ENCODE measurements around the gene KLHL3. TPM values are rescaled to one million over a fixed set of nuclear protein-coding genes. Genes with fewer than 3 reads are reported as not detected.

KLHL3 gene
- total RNA-seq, 2 donors from 2014 or later, result 3.3 to 5.7 TPM

GRCh38 chr5:137624786-137625349 is 111.0 kb downstream of the KLHL3 start:
- Histone ChIP-seq H3K27ac (no peak overlapping the region), H3K36me3 (replicated peaks in 1 of 2; ENCODE audit: insufficient read depth in 1 of 2, low read depth in 2 of 2) (no peaks in the 10 kb centered on the region), H3K9me3 (no peaks in the 10 kb centered on the region), H3K4me3 (no peak overlapping the region), H3K4me1 (peaks cover 28% of the 10 kb centered on the region), H3K27me3 (no peaks in the 10 kb centered on the region)
- TF ChIP-seq POLR2A (IDR thresholded peaks at IDR 0.05), result no peak
- TF ChIP-seq CTCF (IDR thresholded peaks at IDR 0.05), result no peak
- WGBS, 2 donors, result 66 to 79% methylated on average over 5 of the region's 5 CpGs
- ATAC-seq, result no peak
- intact Hi-C loops (cut with DNase I), result no loop called here
- DNase-seq, result no peak

GRCh38 chr5:137622850-137623249 is 113.0 kb downstream of the KLHL3 start:
- 18 to 48% methylated on average over 5 of the region's 5 CpGs for WGBS, 2 donors
- H3K4me1 ChIP-seq, result peaks cover 20% of the 10 kb centered on the region
- no peak overlapping the region for H3K4me3 ChIP-seq
- TF ChIP-seq CTCF (IDR thresholded peaks at IDR 0.05) (no peak), POLR2A (IDR thresholded peaks at IDR 0.05) (peak in 1 of 3 donors; percentile 3)
- DNase-seq, result peak; percentile 89 to 95 (median 94)
- H3K9me3 ChIP-seq, result no peaks in the 10 kb centered on the region
- peak overlapping the region; percentile 48 to 77 (median 57) for H3K27ac ChIP-seq
- no peaks in the 10 kb centered on the region for H3K27me3 ChIP-seq
- intact Hi-C loops (cut with DNase I), result no loop called here
- no peaks in the 10 kb centered on the region for H3K36me3 ChIP-seq (replicated peaks in 1 of 2; ENCODE audit: insufficient read depth in 1 of 2, low read depth in 2 of 2)
- ATAC-seq, result peak; percentile 96

GRCh38 chr5:137621861-137622823 is 113.7 kb downstream of the KLHL3 start:
- Histone ChIP-seq H3K27ac (peak overlapping the region; percentile 48 to 77 (median 57)), H3K27me3 (no peaks in the 10 kb centered on the region), H3K4me1 (peaks cover 13% of the 10 kb centered on the region), H3K4me3 (no peak overlapping the region), H3K36me3 (replicated peaks in 1 of 2; ENCODE audit: insufficient read depth in 1 of 2, low read depth in 2 of 2) (no peaks in the 10 kb centered on the region), H3K9me3 (no peaks in the 10 kb centered on the region)
- 71 to 77% methylated on average over 9 to 10 of the region's 10 CpGs for WGBS, 2 donors
- DNase-seq (peak in 1 of 4 donors; percentile 14), ATAC-seq (no peak)
- intact Hi-C loops (cut with DNase I), result no loop called here
- TF ChIP-seq POLR2A (IDR thresholded peaks at IDR 0.05), result no peak
- TF ChIP-seq CTCF (IDR thresholded peaks at IDR 0.05), result no peak

- no peak overlapping the region for H3K27ac ChIP-seq
- WGBS, 2 donors, result 87 to 91% methylated on average over 3 of the region's 3 CpGs
- DNase-seq (no peak), ATAC-seq (no peak)
- peaks cover 13% of the 10 kb centered on the region for H3K4me1 ChIP-seq
- no peaks in the 10 kb centered on the region for H3K36me3 ChIP-seq (replicated peaks in 1 of 2; ENCODE audit: insufficient read depth in 1 of 2, low read depth in 2 of 2)
- no peaks in the 10 kb centered on the region for H3K9me3 ChIP-seq
- H3K27me3 ChIP-seq, result no peaks in the 10 kb centered on the region
- intact Hi-C loops (cut with DNase I), result no loop called here
- TF ChIP-seq CTCF (IDR thresholded peaks at IDR 0.05) (no peak), POLR2A (IDR thresholded peaks at IDR 0.05) (no peak)
- no peak overlapping the region for H3K4me3 ChIP-seq
These were observed 114.6 kb downstream of the KLHL3 start for GRCh38 chr5:137621306-137621705.

Measured in body of pancreas (tissue), 4 donors.